Heart left ventricle (tissue), 16 donors: ENCODE measurements around the gene ST6GALNAC2. TPM values are rescaled to one million over a fixed set of nuclear protein-coding genes. Genes with fewer than 3 reads are reported as not detected.

ENCODE experiments used
- ATAC-seq, 4 donors: fragments of 200-7000 bp; cut with Tn5 transposase; one replicate each; pipeline ENCODE4 v1.9.1; 2020 to 2022; ENCODE audit warnings: moderate library complexity in 4 of 4, mild to moderate bottlenecking in 3 of 4, moderate number of reproducible peaks in 1 of 4
- DNase-seq, 5 donors: peaks; one replicate each; pipeline ENCODE4 v3.0.0-alpha.2; 2020
- H3K27ac ChIP-seq, 12 donors: fragments of 200-600 bp; sonication (generic) in 4 of 12; one replicate each; pipeline versions ENCODE4 v1.5.0 to v1.8.0; 2016 to 2022; ENCODE audit warnings: mild to moderate bottlenecking in 2 of 12
- H3K27me3 ChIP-seq, 9 donors: fragments of 200-600 bp; sonication (generic) in 2 of 9; one replicate each; pipeline versions ENCODE4 v1.5.1 to v1.8.0; 2016 to 2022; ENCODE audit warnings: mild to moderate bottlenecking in 3 of 9
- H3K36me3 ChIP-seq, 9 donors: fragments of 200-600 bp; sonication (generic) in 2 of 9; one replicate each; pipeline versions ENCODE4 v1.5.0 to v1.8.0; 2018 to 2022; ENCODE audit warnings: mild to moderate bottlenecking in 2 of 9
- H3K4me1 ChIP-seq, 12 donors: fragments of 200-600 bp; sonication (generic) in 4 of 12; one replicate each; pipeline versions ENCODE4 v1.5.0 to v1.8.0; 2016 to 2022; ENCODE audit warnings: mild to moderate bottlenecking in 3 of 12
- H3K4me3 ChIP-seq, 12 donors: fragments of 200-600 bp; sonication (generic) in 4 of 12; one replicate each; pipeline versions ENCODE4 v1.5.0 to v1.8.0; 2017 to 2022; ENCODE audit warnings: mild to moderate bottlenecking in 9 of 12, moderate library complexity in 4 of 12
- H3K9me3 ChIP-seq, 12 donors: fragments of 200-600 bp; sonication (generic) in 4 of 12; one replicate each; pipeline versions ENCODE4 v1.5.0 to v1.8.0; 2016 to 2022; ENCODE audit warnings: mild to moderate bottlenecking in 1 of 12
- POLR2A ChIP-seq, 2 donors: fragments of 450-650 bp; IDR thresholded peaks; one replicate each; pipeline ENCODE4 v1.6.1; 2017; ENCODE audit warnings: antibody characterized with exemption in 2 of 2, mild to moderate bottlenecking in 2 of 2, moderate library complexity in 2 of 2
- WGBS, 4 donors: extraction: QIAGEN DNeasy Blood & Tissue Kit in 2 of 4; methylation state at CpG; one replicate each; pipeline versions ENCODE4 v1.1.5 to v1.1.7; 2013 to 2018; 5-methylcytosine and 5-hydroxymethylcytosine counted together
- intact Hi-C, 10 donors: fragments of 100-400 bp; cut with DNase I; formaldehyde crosslinking; loops; one replicate each; pipeline versions ENCODE4 v1.11.1 to v1.14.2; 2022
- polyA plus RNA-seq, 2 donors: library from polyadenylated mRNA; stranded (reverse); fragments of 200-250 nt; gene quantifications; one replicate each; pipeline ENCODE4 v1.2.3, GENCODE V29; 2013
- total RNA-seq, 9 donors: library from RNA; depleted of rRNA in 2 of 9; stranded (reverse); fragments of >200 nt in 2 of 9; fragmentation: NEBNext Ultra II Directional in 3 of 9; extraction: Animal tissue kit (Norgen Biotek cat#: 25700) in 3 of 9; gene quantifications; one replicate each; pipeline versions ENCODE4 v1.1.0 to v1.2.4, GENCODE V29; 2016 to 2023
- TF ChIP-seq, protein P1 (sequence below), 12 donors: fragments of 200-600 bp; sonication (generic) in 4 of 12; IDR thresholded peaks; one replicate each; pipeline versions ENCODE4 v1.5.0 to v1.8.0; 2018 to 2022; ENCODE audit warnings: antibody characterized with exemption in 12 of 12, mild to moderate bottlenecking in 5 of 12
- donor health status: ischemic (EF 13 %, LVEDD 7.1; RV severe dilation, severe dysfunction).
- donor health status: healthy with polysubstance abuse.
- donor health status: DM: no; HTN: yes; CAD: no.
- donor health status: DM: no; HTN: no; CAD: no.
- donor health status: ischemic (EF 25% LVEDD 6.9; RV normal size, moderate dysfunction).
- donor health status: ischemic (EF 25% LVEDD 5.7; RV mildly dilated, moderate dysfunction).
- donor health status: healthy.
- donor health status: DM: yes; HTN: yes; CAD: no.
- donor health status: ischemic (EF 35%, LVEDD 5.7; RV mildly dilated, moderate dysfunction).
- donor health status: nonischemic (EF 11% LVEDD 7.7; RV severe dilation, severe dysfunction).
- donor health status: DM: yes; HTN: yes; CAD: no.
- donor health status: PGD.
- donor health status: ischemic (EF 29% LVEDD 5.4; RV normal size, mild dysfunction).
- donor health status: nonischemic (EF 23%, LVEDD 6.1; RV moderate dilation, normal function).

ST6GALNAC2 gene
- total and polyA plus RNA-seq, 11 donors = 2.1 to 7.8 (median 4.9) TPM

DNA sequence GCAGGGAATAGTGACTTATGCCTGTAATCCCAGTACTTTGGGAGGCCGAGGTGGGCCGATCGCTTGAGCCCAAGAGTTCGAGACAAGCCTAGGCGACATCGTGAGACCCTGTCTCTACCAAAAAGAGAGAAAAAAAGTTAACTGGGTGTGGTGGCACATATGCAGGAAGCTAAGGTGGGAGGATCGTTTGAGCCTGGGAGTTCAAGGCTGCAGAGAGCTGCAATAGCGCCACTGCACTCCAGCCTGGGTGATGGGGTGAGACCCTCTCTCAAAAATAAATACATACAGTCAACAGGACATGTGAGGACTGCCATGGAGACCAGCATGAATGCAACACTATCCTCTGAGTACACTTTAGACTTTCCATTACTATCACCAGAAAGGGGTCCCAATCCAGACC lies 15.4 kb upstream of the ST6GALNAC2 start:
- H3K27ac ChIP-seq = peak overlapping the region in 2 of 12 donors; percentile 23 to 29
- H3K4me3 ChIP-seq = no peak overlapping the region
- no peak for TF ChIP-seq POLR2A (IDR thresholded peaks at IDR 0.05)
- TF ChIP-seq, protein P1, sequence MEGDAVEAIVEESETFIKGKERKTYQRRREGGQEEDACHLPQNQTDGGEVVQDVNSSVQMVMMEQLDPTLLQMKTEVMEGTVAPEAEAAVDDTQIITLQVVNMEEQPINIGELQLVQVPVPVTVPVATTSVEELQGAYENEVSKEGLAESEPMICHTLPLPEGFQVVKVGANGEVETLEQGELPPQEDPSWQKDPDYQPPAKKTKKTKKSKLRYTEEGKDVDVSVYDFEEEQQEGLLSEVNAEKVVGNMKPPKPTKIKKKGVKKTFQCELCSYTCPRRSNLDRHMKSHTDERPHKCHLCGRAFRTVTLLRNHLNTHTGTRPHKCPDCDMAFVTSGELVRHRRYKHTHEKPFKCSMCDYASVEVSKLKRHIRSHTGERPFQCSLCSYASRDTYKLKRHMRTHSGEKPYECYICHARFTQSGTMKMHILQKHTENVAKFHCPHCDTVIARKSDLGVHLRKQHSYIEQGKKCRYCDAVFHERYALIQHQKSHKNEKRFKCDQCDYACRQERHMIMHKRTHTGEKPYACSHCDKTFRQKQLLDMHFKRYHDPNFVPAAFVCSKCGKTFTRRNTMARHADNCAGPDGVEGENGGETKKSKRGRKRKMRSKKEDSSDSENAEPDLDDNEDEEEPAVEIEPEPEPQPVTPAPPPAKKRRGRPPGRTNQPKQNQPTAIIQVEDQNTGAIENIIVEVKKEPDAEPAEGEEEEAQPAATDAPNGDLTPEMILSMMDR (IDR thresholded peaks at IDR 0.05) = no peak
- H3K9me3 ChIP-seq = no peaks in the 10 kb centered on the region
- 83 to 87% (median 84%) methylated on average over 8 of the region's 8 CpGs for WGBS, 4 donors
- H3K4me1 ChIP-seq = peaks cover 0 to 35% (median 4%) of the 10 kb centered on the region in 12 donors
- intact Hi-C loops = no loop called here
- no peak for ATAC-seq
- no peaks in the 10 kb centered on the region for H3K36me3 ChIP-seq
- H3K27me3 ChIP-seq = no peaks in the 10 kb centered on the region
- no peak for DNase-seq

DNA sequence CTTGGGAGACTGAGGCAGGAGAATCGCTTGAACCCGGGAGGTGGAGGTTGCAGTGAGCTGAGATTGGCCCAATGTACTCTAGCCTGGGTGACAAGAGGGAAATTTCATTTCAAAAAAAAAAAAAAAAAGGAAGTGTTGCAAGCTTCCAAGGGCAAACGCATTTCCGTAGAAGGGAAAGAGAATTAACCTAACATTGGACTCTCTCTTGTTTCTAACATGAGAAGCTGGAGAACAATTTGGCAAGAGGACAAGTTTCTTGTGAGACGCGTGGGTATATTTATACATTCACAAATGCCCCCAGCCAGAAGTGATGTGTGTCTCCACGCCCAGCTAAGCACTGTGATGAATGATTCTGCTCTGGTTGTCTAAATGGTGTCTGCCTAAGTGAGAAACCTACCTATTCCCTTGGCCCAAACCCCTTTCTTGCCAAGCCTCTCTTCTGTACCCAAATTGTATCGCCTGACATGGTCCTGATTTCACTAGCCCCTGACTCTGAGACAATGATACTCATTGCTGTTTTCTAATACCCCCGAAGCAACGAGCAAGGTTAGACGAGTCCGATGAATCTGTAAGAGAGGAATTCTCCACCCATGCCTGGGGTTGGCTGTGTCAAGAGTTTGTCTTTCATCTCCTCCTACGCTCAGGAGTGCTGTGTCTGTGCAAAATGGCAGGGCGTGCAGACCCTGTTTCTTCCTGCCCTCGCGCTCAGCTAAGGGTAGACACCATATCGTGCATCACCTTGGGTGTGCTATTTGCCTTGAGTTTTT lies 14.2 kb upstream of the ST6GALNAC2 start:
- 72 to 75% (median 74%) methylated on average over 17 of the region's 17 CpGs for WGBS, 4 donors
- Histone ChIP-seq H3K9me3 (no peaks in the 10 kb centered on the region), H3K4me3 (no peak overlapping the region), H3K27ac (no peak overlapping the region), H3K27me3 (no peaks in the 10 kb centered on the region), H3K4me1 (peaks cover 0 to 35% (median 4%) of the 10 kb centered on the region in 12 donors), H3K36me3 (no peaks in the 10 kb centered on the region)
- peak in 1 of 4 donors; percentile 69 for ATAC-seq
- intact Hi-C loops = no loop called here
- TF ChIP-seq, protein P1 (IDR thresholded peaks at IDR 0.05) = no peak
- DNase-seq = no peak

DNA sequence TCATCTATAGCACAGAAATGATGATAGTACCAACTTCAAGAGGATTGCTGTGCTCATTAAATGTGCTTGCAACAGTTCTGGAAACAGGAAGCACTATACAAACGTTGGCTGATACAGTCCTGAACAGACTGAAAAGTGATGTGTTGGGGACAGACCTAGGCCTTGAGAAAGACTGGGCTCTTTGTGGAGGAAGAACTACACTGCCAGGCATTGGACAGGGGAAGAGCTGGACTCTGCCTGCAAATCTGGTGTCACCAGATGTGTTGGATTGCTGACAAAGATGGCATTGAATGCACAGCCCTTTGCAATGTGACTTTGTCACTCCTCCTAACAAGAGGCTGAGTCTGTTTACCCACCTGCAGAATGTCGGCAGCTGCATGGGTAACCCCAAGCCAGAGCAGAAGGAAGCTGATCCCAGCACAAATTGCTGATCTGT lies 12.4 kb upstream of the ST6GALNAC2 start:
- Histone ChIP-seq H3K4me3 (no peak overlapping the region), H3K27me3 (no peaks in the 10 kb centered on the region), H3K9me3 (no peaks in the 10 kb centered on the region), H3K27ac (no peak overlapping the region), H3K36me3 (no peaks in the 10 kb centered on the region), H3K4me1 (peaks cover 0 to 35% (median 4%) of the 10 kb centered on the region in 12 donors)
- WGBS, 4 donors = 53 to 63% (median 54%) methylated on average over 2 of the region's 2 CpGs
- DNase-seq = no peak
- TF ChIP-seq POLR2A (IDR thresholded peaks at IDR 0.05) = no peak
- TF ChIP-seq, protein P1 (IDR thresholded peaks at IDR 0.05) = no peak
- intact Hi-C loops = no loop called here
- ATAC-seq = peak in 2 of 4 donors; percentile 35 to 70

DNA sequence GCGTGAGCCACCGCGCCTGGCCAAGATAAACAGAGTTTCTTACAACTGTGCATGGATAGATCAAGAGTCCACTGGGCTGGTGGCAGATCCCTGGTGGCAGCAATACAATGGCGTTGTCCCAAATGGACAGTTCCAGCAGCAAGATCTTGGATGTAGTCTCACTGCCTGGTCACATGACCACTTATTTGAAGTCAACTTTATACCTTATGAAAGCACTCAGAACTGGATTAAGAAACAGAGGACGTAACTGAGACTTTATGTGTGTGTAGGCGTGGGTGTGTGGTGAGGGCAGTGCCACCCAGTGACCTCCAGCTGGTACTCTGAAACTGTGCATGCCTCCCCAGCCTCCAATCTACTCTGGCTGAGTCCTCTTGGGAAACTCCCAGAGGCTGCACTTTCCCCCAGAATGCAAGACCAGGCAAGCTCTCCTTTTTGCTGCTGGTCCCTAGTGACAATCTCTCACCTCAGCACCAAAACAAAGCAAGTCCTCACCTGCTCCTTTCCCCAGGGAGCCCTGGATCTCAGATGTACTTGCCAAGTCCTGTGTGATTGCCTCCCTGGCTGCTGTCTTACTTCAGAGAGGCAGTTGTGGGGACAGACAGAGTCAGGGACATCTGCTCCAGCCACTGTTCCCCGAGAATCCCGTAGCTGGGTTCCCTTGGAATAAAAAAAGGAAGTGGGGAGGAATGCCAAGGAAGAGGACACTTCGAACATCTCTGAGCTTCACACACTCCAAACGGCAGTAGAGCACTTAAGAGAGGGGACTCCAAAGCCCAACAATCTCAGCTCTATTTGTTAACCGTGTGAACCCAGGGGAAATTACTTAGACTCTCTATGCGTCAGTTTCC lies 11.7 kb upstream of the ST6GALNAC2 start:
- Histone ChIP-seq H3K27ac (no peak overlapping the region), H3K9me3 (no peaks in the 10 kb centered on the region), H3K4me3 (no peak overlapping the region), H3K36me3 (no peaks in the 10 kb centered on the region), H3K27me3 (no peaks in the 10 kb centered on the region), H3K4me1 (peaks cover 0 to 35% (median 4%) of the 10 kb centered on the region in 12 donors)
- ATAC-seq (peak in 1 of 4 donors; percentile 37), DNase-seq (no peak)
- TF ChIP-seq POLR2A (IDR thresholded peaks at IDR 0.05) = no peak
- TF ChIP-seq, protein P1 (IDR thresholded peaks at IDR 0.05) = no peak
- intact Hi-C loops = no loop called here
- WGBS, 4 donors = 68 to 75% (median 72%) methylated on average over 10 to 12 of the region's 12 CpGs
